ENCODE data around the gene CDK6.

Gene CDK6

DNA sequence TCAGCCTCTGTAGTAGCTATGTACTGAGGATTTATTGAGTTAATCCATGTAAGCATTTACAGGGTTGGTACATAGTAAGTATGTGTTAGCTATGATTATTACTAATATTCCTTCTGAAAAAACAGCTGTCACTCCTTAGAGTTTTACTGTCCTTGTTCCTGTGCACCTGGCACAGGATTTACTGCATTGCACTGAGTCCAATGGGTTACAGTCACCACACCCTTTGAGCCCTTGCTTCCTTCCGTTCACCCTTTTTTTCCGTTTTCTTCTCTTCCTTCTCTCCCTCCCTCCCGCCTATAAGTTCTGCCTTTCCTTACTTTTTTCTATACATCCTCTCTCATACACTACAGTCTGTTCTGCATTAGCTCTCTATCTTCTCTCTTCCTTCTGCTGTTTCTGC lies 12.5 kb upstream of the CDK6 start:
- Histone ChIP-seq H3K4me1 (ENCODE audit: low read length) (peaks cover 15% of the 10 kb centered on the region), H3K27ac (ENCODE audit: low read length) (no peak overlapping the region), H3K9ac (ENCODE audit: low read length) (no peak overlapping the region), H3K4me2 (ENCODE audit: low read length) (peak overlapping the region; percentile 59), H3K27me3 (ENCODE audit: low read depth, low read length) (no peaks in the 10 kb centered on the region), H4K20me1 (ENCODE audit: insufficient read depth, low read length) (no peaks in the 10 kb centered on the region), H3K4me3 (ENCODE audit: low read length) (peak overlapping the region; percentile 55), H3K79me2 (ENCODE audit: low read length) (no peaks in the 10 kb centered on the region), H3K36me3 (replicated peaks; ENCODE audit: low read depth, low read length) (no peaks in the 10 kb centered on the region), H2AFZ (ENCODE audit: low read depth, low read length) (peak overlapping the region; percentile 47; the same call in 1 of the 2 replicates), H3K9me3 (ENCODE audit: insufficient read depth, low read length) (no peaks in the 10 kb centered on the region)
- no peak for TF ChIP-seq EZH2phosphoT487 (IDR thresholded peaks at IDR 0.05; ENCODE audit: low read depth)
- TF ChIP-seq, protein P1, sequence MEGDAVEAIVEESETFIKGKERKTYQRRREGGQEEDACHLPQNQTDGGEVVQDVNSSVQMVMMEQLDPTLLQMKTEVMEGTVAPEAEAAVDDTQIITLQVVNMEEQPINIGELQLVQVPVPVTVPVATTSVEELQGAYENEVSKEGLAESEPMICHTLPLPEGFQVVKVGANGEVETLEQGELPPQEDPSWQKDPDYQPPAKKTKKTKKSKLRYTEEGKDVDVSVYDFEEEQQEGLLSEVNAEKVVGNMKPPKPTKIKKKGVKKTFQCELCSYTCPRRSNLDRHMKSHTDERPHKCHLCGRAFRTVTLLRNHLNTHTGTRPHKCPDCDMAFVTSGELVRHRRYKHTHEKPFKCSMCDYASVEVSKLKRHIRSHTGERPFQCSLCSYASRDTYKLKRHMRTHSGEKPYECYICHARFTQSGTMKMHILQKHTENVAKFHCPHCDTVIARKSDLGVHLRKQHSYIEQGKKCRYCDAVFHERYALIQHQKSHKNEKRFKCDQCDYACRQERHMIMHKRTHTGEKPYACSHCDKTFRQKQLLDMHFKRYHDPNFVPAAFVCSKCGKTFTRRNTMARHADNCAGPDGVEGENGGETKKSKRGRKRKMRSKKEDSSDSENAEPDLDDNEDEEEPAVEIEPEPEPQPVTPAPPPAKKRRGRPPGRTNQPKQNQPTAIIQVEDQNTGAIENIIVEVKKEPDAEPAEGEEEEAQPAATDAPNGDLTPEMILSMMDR (IDR thresholded peaks at IDR 0.05; ENCODE audit: low read depth, low read length), result no peak

DNA sequence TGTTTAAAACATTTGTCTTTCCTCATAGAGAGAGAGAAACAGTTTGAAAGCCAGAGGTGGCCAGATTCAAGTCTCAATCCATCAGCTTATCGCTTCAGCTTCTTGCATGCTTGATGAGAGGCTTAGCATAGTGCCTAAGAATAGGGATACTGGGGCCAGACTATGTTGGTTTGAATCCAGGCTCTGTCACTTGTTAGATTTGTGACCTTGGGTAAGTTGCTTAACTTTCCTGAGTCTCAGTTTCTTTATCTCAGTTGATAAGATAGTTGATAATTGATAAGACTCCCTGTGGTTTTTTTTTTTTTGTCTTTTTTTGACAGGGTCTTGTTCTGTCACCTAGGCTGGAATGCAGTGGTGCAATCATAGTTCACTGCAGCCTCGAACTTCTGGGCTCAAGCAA lies 12.1 kb upstream of the CDK6 start:
- Histone ChIP-seq H2AFZ (ENCODE audit: low read depth, low read length) (no peak overlapping the region), H3K4me2 (ENCODE audit: low read length) (no peak overlapping the region), H3K9me3 (ENCODE audit: insufficient read depth, low read length) (no peaks in the 10 kb centered on the region), H3K27me3 (ENCODE audit: low read depth, low read length) (0 out of 2 replicates have a peak, but pooled peaks cover under 1% of the 10 kb centered on the region), H3K4me1 (ENCODE audit: low read length) (peaks cover 15% of the 10 kb centered on the region), H3K27ac (ENCODE audit: low read length) (no peak overlapping the region), H3K36me3 (replicated peaks; ENCODE audit: low read depth, low read length) (no peaks in the 10 kb centered on the region), H4K20me1 (ENCODE audit: insufficient read depth, low read length) (no peaks in the 10 kb centered on the region), H3K4me3 (ENCODE audit: low read length) (no peak overlapping the region), H3K79me2 (ENCODE audit: low read length) (no peaks in the 10 kb centered on the region), H3K9ac (ENCODE audit: low read length) (no peak overlapping the region)
- TF ChIP-seq, protein P1 (IDR thresholded peaks at IDR 0.05; ENCODE audit: low read depth, low read length), result no peak
- TF ChIP-seq EZH2phosphoT487 (IDR thresholded peaks at IDR 0.05; ENCODE audit: low read depth), result no peak

DNA sequence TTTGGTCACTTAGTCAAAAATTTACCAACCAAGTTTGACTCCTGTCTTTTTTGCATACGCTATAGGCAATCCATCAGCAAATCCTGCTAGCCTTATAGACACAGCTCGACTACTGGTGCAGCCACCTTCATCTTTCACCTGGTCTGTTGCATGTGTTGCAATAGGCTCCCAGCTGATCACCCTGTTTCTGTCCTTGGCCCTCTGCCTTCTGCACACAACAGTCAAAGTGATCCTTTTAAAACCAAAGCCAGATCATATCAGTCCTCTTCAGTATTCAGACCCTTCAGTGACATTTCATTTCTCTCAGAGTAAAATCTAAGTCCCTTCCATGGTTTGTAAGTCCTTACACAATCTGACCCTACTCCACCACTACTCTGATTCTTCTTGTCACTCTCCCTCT lies 10.9 kb upstream of the CDK6 start:
- Histone ChIP-seq H3K4me2 (ENCODE audit: low read length) (no peak overlapping the region), H3K27me3 (ENCODE audit: low read depth, low read length) (0 out of 2 replicates have a peak, but pooled peaks cover 4% of the 10 kb centered on the region), H2AFZ (ENCODE audit: low read depth, low read length) (no peak overlapping the region), H3K4me1 (ENCODE audit: low read length) (peaks cover 13% of the 10 kb centered on the region), H4K20me1 (ENCODE audit: insufficient read depth, low read length) (no peaks in the 10 kb centered on the region), H3K27ac (ENCODE audit: low read length) (no peak overlapping the region), H3K4me3 (ENCODE audit: low read length) (no peak overlapping the region), H3K9me3 (ENCODE audit: insufficient read depth, low read length) (no peaks in the 10 kb centered on the region), H3K9ac (ENCODE audit: low read length) (no peak overlapping the region), H3K36me3 (replicated peaks; ENCODE audit: low read depth, low read length) (no peaks in the 10 kb centered on the region), H3K79me2 (ENCODE audit: low read length) (no peaks in the 10 kb centered on the region)
- TF ChIP-seq EZH2phosphoT487 (IDR thresholded peaks at IDR 0.05; ENCODE audit: low read depth), result no peak
- TF ChIP-seq, protein P1 (IDR thresholded peaks at IDR 0.05; ENCODE audit: low read depth, low read length), result no peak

DNA sequence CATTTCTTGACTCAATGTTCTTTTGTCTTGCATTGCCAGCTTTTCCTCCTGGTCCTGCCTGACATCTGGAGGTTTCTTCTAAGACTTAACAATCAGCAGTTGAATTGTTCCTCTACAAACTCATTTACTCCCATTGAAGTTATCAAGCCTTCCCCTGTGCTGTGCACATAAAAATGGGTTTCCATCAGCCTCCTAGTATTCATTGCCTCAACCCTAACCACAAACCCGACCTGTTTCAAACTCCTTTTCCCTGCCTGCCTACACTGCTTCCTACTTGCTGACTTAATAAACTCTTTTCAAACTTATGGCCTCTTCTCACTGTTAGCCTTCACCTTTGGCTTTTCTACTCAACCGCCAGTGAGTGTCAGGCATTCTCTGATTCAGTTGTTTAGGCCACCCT lies 9.4 kb upstream of the CDK6 start:
- H3K27ac ChIP-seq (ENCODE audit: low read length), result no peak overlapping the region
- no peaks in the 10 kb centered on the region for H4K20me1 ChIP-seq (ENCODE audit: insufficient read depth, low read length)
- peaks cover 15% of the 10 kb centered on the region for H3K27me3 ChIP-seq (ENCODE audit: low read depth, low read length)
- no peak overlapping the region for H3K9ac ChIP-seq (ENCODE audit: low read length)
- no peak overlapping the region for H2AFZ ChIP-seq (ENCODE audit: low read depth, low read length)
- no peaks in the 10 kb centered on the region for H3K79me2 ChIP-seq (ENCODE audit: low read length)
- H3K36me3 ChIP-seq (replicated peaks; ENCODE audit: low read depth, low read length), result no peaks in the 10 kb centered on the region
- H3K4me1 ChIP-seq (ENCODE audit: low read length), result peaks cover 10% of the 10 kb centered on the region
- TF ChIP-seq, protein P1 (IDR thresholded peaks at IDR 0.05; ENCODE audit: low read depth, low read length), result no peak
- no peak for TF ChIP-seq EZH2phosphoT487 (IDR thresholded peaks at IDR 0.05; ENCODE audit: low read depth)
- H3K4me2 ChIP-seq (ENCODE audit: low read length), result no peak overlapping the region
- H3K9me3 ChIP-seq (ENCODE audit: insufficient read depth, low read length), result no peaks in the 10 kb centered on the region
- H3K4me3 ChIP-seq (ENCODE audit: low read length), result no peak overlapping the region

Measured in OCI-LY3 (cell line).